K562 (cell line): ENCODE measurements around the gene MAP2K4. TPM values are rescaled to one million over a fixed set of nuclear protein-coding genes. Genes with fewer than 3 reads are reported as not detected.

Experiments used
- CEBPG ChIP-seq, 3 experiments: fragments of 200-800 bp in 1 of 3; sonication (Bioruptor generic) in 1 of 3; sonication (generic) in 1 of 3; formaldehyde crosslinking in 1 of 3; IDR thresholded peaks in 2 of 3; conservative IDR thresholded peaks in 1 of 3; 2 replicates each; pipeline versions ENCODE4 v1.6.1 to v1.8.0; 2016 to 2022; ENCODE audit warnings: missing compliant biosample characterization in 2 of 3, missing genetic modification characterization in 2 of 3, mild to moderate bottlenecking in 1 of 3, missing genetic modification reagents in 1 of 3
- E4F1 ChIP-seq: fragments of 250-450 bp; sonication (Bioruptor Pico); IDR thresholded peaks from 2 replicates; pipeline ENCODE4 v1.5.0; 2021; ENCODE audit warnings: mild to moderate bottlenecking, borderline replicate concordance
- FOXA1 ChIP-seq: fragments of 450-650 bp; IDR thresholded peaks from 2 replicates; pipeline ENCODE4 v1.6.1; 2016; ENCODE audit warnings: mild to moderate bottlenecking, borderline replicate concordance
- FUS ChIP-seq: fragments of 200-400 bp; formaldehyde crosslinking; optimal IDR thresholded peaks from 2 replicates; pipeline ENCODE3; 2017; ENCODE audit warnings: low read depth, low read length
- HDAC1 ChIP-seq, 2 experiments: fragments of 450-650 bp; IDR thresholded peaks; 2 replicates each; pipeline ENCODE4 v1.6.1; 2016 to 2017; ENCODE audit warnings: inconsistent platforms in 1 of 2, mild to moderate bottlenecking in 1 of 2, moderate library complexity in 1 of 2
- HMG20B ChIP-seq: fragments of 250-450 bp; sonication (Bioruptor Pico); IDR thresholded peaks from 2 replicates; pipeline ENCODE4 v1.5.0; 2021; ENCODE audit warnings: mild to moderate bottlenecking
- MBD2 ChIP-seq: sonication (generic); IDR thresholded peaks from 2 replicates; pipeline ENCODE4 v1.6.1; 2016; ENCODE audit warnings: low read depth, borderline replicate concordance
- MIER1 ChIP-seq: fragments of 450-650 bp; IDR thresholded peaks from 2 replicates; pipeline ENCODE4 v1.6.1; 2016; ENCODE audit warnings: antibody characterized with exemption, mild to moderate bottlenecking, low read depth
- RBM14 ChIP-seq: fragments of 200-400 bp; formaldehyde crosslinking; IDR thresholded peaks from 2 replicates; pipeline ENCODE4 v1.6.1; 2018; ENCODE audit warnings: low read depth, mild to moderate bottlenecking, low read length, moderate library complexity, borderline replicate concordance; ENCODE audit not compliant: insufficient read depth
- STAG1 ChIP-seq: sonication (generic); formaldehyde crosslinking; IDR thresholded peaks from 2 replicates; pipeline ENCODE4 v1.5.0; 2020; ENCODE audit warnings: missing genetic modification reagents, borderline replicate concordance
- ZBTB34 ChIP-seq: fragments of 250-450 bp; sonication (Bioruptor Pico); IDR thresholded peaks from 2 replicates; pipeline ENCODE4 v1.8.0; 2021; ENCODE audit warnings: mild to moderate bottlenecking, moderate library complexity
- ZFX ChIP-seq: sonication (generic); formaldehyde crosslinking; IDR thresholded peaks from 2 replicates; pipeline ENCODE4 v1.8.0; 2022; ENCODE audit warnings: mild to moderate bottlenecking, missing genetic modification reagents, moderate library complexity
- polyA plus RNA-seq, 8 experiments: library from polyadenylated mRNA; depleted of rRNA in 4 of 8; stranded (reverse) in 5 of 8; unstranded in 3 of 8; fragments of >200 nt; fragmentation: Nextera tagmentation in 2 of 8; fragmentation: Illumina TruSeq in 1 of 8; extraction: Ambion mirVana in 2 of 8; extraction: Trizol in 1 of 8; gene quantifications; 2 replicates each; pipeline versions ENCODE4 v1.2.1 to v1.2.3, GENCODE V29; 2011 to 2014; ENCODE audit warnings: inconsistent platforms in 1 of 8, missing spikeins in 1 of 8
- total RNA-seq, 7 experiments: library from RNA; depleted of rRNA in 6 of 7; stranded (reverse); fragments of >200 nt in 6 of 7; fragmentation: Illumina TruSeq in 2 of 7; extraction: Trizol in 2 of 7; gene quantifications; 2 replicates each; pipeline versions ENCODE4 v1.2.1 to v1.2.3, GENCODE V29; 2011 to 2021; ENCODE audit warnings: low replicate concordance in 1 of 7
- TF ChIP-seq, protein P1 (sequence below): sonication (generic); IDR thresholded peaks from 2 replicates; pipeline ENCODE4 v1.6.1; 2016
- TF ChIP-seq, protein P2 (sequence below): sonication (generic); formaldehyde crosslinking; IDR thresholded peaks from 2 replicates; pipeline ENCODE4 v1.8.0; 2023; ENCODE audit warnings: mild to moderate bottlenecking, missing genetic modification reagents

Gene MAP2K4
- total and polyA plus RNA-seq, 9 of the 15 experiments (the other 6 are each of a cell fraction or from before 2014, with no cell fraction given) = 3.0 to 15.9 (median 10.8) TPM

DNA sequence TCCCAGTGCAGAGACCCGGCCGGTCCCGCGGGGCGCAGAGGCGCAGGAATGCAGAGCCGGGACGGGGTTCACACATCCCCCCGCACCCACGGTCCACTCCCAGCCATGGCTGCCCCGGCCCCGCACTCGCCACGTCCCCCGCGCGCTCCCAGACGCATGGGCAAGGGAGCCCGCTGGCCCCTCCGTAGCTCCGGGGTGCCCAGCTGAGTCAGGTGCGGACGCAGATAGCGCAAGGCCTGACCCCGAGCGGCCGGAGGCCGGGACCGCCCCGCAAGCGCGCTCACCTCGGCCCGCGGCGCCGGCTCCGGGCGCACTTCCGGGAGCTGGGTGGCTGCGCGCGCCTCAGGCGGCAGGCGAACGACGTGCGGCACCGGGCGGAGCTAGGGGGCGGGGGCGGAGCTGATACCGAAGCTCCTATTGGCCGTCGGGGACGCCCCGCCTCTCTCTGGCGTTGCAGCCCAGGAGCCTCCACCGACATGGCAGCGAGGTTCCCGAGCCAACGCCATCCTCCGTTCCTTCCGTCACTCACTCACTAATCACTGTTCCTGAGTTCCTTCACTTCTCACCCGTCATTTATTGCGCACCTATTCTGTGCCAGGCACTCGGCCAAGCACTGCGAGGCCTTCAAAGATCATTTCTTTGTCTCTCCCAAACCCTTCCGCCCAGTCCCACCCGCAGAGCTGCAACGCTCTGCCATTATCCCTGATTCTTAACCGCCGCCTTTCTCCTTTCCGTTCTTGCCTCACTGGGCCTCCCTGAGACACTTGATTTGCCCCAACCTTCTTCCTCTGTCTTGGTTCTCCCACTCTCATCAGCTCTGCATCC, 23.3 kb upstream of the MAP2K4 start, which contains the start of gene ZNF18 (continued):
- TF ChIP-seq, protein P1, sequence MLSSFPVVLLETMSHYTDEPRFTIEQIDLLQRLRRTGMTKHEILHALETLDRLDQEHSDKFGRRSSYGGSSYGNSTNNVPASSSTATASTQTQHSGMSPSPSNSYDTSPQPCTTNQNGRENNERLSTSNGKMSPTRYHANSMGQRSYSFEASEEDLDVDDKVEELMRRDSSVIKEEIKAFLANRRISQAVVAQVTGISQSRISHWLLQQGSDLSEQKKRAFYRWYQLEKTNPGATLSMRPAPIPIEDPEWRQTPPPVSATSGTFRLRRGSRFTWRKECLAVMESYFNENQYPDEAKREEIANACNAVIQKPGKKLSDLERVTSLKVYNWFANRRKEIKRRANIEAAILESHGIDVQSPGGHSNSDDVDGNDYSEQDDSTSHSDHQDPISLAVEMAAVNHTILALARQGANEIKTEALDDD = no peak
- no peak for TF ChIP-seq HMG20B (CRISPR knock-in tag)
- no peak for TF ChIP-seq MBD2
- TF ChIP-seq STAG1 (CRISPR knock-in tag) = no peak
- TF ChIP-seq FOXA1 = no peak
- no peak for TF ChIP-seq RBM14
- no peak for TF ChIP-seq FUS
- no peak for TF ChIP-seq HDAC1 (IDR thresholded peaks at IDR 0.05)
- TF ChIP-seq CEBPG (CRISPR knock-in tag; IDR thresholded peaks at IDR 0.05) = no peak
- no peak for TF ChIP-seq CEBPG (tag; conservative IDR thresholded peaks at IDR 0.05 in 1 of 2, IDR thresholded peaks at IDR 0.05 in 1 of 2)
- TF ChIP-seq ZFX = peak; percentile 91
- no peak for TF ChIP-seq ZBTB34 (CRISPR knock-in tag)
- no peak for TF ChIP-seq E4F1 (CRISPR knock-in tag)
- no peak for TF ChIP-seq MIER1
- TF ChIP-seq, protein P2, sequence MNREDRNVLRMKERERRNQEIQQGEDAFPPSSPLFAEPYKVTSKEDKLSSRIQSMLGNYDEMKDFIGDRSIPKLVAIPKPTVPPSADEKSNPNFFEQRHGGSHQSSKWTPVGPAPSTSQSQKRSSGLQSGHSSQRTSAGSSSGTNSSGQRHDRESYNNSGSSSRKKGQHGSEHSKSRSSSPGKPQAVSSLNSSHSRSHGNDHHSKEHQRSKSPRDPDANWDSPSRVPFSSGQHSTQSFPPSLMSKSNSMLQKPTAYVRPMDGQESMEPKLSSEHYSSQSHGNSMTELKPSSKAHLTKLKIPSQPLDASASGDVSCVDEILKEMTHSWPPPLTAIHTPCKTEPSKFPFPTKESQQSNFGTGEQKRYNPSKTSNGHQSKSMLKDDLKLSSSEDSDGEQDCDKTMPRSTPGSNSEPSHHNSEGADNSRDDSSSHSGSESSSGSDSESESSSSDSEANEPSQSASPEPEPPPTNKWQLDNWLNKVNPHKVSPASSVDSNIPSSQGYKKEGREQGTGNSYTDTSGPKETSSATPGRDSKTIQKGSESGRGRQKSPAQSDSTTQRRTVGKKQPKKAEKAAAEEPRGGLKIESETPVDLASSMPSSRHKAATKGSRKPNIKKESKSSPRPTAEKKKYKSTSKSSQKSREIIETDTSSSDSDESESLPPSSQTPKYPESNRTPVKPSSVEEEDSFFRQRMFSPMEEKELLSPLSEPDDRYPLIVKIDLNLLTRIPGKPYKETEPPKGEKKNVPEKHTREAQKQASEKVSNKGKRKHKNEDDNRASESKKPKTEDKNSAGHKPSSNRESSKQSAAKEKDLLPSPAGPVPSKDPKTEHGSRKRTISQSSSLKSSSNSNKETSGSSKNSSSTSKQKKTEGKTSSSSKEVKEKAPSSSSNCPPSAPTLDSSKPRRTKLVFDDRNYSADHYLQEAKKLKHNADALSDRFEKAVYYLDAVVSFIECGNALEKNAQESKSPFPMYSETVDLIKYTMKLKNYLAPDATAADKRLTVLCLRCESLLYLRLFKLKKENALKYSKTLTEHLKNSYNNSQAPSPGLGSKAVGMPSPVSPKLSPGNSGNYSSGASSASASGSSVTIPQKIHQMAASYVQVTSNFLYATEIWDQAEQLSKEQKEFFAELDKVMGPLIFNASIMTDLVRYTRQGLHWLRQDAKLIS = no peak
